Fibroblast of skin of right biceps (primary cell): ENCODE results near the gene VKORC1.

Source experiments
- DNase-seq: peaks from one replicate; pipeline ENCODE4 v3.0.0-alpha.2; 2013

VKORC1 gene

GRCh38 chr16:31129568-31130335 is 35.2 kb upstream of the VKORC1 start:
- DNase-seq: no peak

- DNase-seq: no peak
Observed at GRCh38 chr16:31128711-31129567, 34.3 kb upstream of the VKORC1 start.

DNA sequence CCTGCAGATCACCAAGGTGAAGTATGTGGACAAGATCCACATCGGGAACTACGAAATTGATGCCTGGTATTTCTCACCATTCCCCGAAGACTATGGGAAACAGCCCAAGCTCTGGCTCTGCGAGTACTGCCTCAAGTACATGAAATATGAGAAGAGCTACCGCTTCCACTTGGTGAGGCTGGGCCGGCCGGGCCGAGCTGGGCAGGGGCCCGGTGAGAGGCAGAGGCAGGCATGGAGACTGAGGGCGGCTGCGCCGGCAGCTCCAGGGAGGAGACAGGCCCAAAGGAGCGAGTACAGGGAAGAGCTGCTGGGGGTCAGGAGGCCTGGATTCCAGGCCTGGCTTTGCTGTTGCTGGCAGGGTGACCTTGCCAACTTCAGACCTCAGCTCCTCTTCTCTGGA is 32.6 kb upstream of the VKORC1 start:
- DNase-seq: no peak

GRCh38 chr16:31125844-31126243 is 31.2 kb upstream of the VKORC1 start:
- DNase-seq: no peak

GRCh38 chr16:31120129-31120528 is 25.5 kb upstream of the VKORC1 start:
- no peak for DNase-seq

GRCh38 chr16:31118223-31119155 is 23.9 kb upstream of the VKORC1 start:
- peak; percentile 47 for DNase-seq

GRCh38 chr16:31117384-31118222 is 23.0 kb upstream of the VKORC1 start, which contains the start of gene KAT8:
KAT8 (plus strand) TSS chr16:31117664; CDS start chr16:31117682, 18 bp downstream.
- peak; percentile 98 for DNase-seq

GRCh38 chr16:31114468-31114867 is 19.9 kb upstream of the VKORC1 start:
- DNase-seq: no peak

GRCh38 chr16:31113121-31114120 is 18.8 kb upstream of the VKORC1 start:
- no peak for DNase-seq

- no peak for DNase-seq
Observed at GRCh38 chr16:31112711-31113110, 18.1 kb upstream of the VKORC1 start.

DNA sequence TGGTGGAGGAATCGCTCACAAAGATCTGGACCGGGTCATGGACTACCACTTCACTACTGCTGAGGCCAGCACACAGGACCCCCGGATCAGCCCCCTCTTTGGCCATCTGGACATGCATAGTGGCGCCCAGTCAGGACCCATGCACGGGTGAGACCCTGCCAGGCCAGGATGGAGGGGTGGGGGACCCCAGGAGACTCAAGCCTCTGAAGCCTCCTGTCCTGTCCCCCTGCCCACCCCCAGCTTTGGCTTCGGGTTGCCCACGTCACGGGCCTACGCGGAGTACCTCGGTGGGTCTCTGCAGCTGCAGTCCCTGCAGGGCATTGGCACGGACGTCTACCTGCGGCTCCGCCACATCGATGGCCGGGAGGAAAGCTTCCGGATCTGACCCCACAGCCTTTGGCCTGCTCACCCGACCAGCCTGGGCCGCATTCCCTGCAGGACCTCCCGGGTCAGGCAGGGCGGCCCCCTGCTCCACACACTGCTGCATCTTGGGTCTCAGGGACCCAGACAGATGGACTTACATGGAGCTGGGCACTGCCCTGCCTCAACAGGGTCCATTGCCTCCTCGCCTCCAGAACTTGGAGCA is 17.4 kb upstream of the VKORC1 start:
- DNase-seq: no peak

GRCh38 chr16:31110106-31111034 is 15.8 kb upstream of the VKORC1 start:
- DNase-seq: no peak

- no peak for DNase-seq
Observed at GRCh38 chr16:31109622-31110021, 15.0 kb upstream of the VKORC1 start.

DNA sequence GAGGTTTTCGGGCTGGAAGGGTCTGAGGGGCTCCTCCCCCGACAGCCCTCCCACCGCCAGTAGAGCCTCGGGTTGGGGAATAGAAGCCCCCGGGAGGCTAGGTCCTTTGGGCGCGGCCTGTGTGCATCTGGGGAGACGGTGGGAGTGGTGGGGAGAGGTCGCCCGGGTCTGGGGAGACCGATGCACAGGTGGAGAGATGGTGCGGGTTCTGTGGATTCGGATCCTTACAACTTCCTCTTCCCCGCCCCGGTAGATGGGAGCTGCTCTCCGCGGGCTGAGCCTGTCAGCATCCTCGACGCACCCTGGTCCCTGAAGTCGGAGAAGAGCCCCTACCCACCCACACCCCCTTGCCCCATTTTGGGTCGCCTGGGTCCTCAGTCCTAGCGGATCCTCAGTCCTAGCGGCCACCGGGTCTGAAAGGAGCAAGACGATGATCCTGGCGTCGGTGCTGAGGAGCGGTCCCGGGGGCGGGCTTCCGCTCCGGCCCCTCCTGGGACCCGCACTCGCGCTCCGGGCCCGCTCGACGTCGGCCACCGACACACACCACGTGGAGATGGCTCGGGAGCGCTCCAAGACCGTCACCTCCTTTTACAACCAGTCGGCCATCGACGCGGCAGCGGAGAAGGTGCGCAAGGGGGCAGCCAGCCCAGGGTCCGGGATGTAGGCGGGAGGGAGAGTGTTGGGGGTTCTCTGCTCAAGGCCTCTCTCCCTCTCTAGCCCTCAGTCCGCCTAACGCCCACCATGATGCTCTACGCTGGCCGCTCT is 14.4 kb upstream of the VKORC1 start:
- DNase-seq: no peak

- DNase-seq: peak; percentile 79
Observed at GRCh38 chr16:31108035-31108793, 13.6 kb upstream of the VKORC1 start, which contains the start of gene BCKDK. BCKDK (plus strand) TSS chr16:31108386; CDS start chr16:31109224, 838 bp downstream.

DNA sequence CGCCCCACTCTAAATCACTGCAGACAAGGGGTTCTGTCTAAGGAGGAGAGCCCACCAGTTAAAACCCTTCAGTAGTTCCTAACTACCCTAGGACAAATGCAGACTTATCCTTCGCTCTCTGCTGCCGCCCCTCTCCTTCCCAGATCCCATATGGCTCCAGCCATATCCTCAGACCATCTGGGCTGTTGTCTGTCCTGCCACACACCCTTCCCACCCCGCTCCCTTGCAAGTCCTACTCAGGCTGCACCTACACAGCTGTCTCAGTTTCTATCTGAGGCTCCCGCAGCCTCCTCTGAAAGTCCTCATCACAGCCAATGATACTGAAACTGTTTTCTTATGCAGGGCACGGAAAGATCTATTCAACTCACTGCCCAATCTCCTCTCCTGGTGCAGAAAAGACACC is 12.9 kb upstream of the VKORC1 start:
- no peak for DNase-seq
